ENCODE measurements around the gene IRAK3.

DNA sequence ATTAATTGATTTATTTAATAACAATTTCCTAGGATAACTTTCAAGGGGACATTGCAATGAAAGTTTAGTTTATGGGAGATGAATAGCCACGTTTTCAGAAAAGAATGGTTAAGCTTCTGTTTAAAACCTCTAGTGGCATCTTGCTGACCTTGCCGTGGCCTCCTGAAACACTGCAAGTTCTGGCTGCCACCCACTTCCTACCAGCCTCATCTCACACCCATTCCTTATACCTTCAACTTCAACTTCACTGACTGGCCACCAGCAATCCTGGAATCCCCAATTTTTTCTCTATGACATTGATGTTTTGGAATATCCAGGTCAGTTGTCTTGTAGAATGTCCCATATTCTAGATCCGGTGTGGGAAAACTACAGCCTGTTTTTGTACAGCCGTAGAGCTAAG, 108.1 kb downstream of the IRAK3 start:
- TF ChIP-seq EP300 (IDR thresholded peaks at IDR 0.05; ENCODE audit: borderline replicate concordance) (no peak), YY1 (IDR thresholded peaks at IDR 0.05; ENCODE audit: low read depth) (no peak), FOXM1 (IDR thresholded peaks at IDR 0.05; ENCODE audit: borderline replicate concordance, low read depth) (no peak), TCF12 (IDR thresholded peaks at IDR 0.05; ENCODE audit: low read depth) (no peak), CREB1 (IDR thresholded peaks at IDR 0.05; ENCODE audit: low read depth) (no peak), EGR1 (IDR thresholded peaks at IDR 0.05) (no peak), TEAD4 (IDR thresholded peaks at IDR 0.05) (no peak), ZBTB7A (IDR thresholded peaks at IDR 0.05; ENCODE audit: low read depth) (no peak), CEBPB (IDR thresholded peaks at IDR 0.05) (no peak), RAD21 (IDR thresholded peaks at IDR 0.05; ENCODE audit: low read depth) (no peak), TAF1 (IDR thresholded peaks at IDR 0.05; ENCODE audit: low read depth) (no peak)
- TF ChIP-seq, protein P1, sequence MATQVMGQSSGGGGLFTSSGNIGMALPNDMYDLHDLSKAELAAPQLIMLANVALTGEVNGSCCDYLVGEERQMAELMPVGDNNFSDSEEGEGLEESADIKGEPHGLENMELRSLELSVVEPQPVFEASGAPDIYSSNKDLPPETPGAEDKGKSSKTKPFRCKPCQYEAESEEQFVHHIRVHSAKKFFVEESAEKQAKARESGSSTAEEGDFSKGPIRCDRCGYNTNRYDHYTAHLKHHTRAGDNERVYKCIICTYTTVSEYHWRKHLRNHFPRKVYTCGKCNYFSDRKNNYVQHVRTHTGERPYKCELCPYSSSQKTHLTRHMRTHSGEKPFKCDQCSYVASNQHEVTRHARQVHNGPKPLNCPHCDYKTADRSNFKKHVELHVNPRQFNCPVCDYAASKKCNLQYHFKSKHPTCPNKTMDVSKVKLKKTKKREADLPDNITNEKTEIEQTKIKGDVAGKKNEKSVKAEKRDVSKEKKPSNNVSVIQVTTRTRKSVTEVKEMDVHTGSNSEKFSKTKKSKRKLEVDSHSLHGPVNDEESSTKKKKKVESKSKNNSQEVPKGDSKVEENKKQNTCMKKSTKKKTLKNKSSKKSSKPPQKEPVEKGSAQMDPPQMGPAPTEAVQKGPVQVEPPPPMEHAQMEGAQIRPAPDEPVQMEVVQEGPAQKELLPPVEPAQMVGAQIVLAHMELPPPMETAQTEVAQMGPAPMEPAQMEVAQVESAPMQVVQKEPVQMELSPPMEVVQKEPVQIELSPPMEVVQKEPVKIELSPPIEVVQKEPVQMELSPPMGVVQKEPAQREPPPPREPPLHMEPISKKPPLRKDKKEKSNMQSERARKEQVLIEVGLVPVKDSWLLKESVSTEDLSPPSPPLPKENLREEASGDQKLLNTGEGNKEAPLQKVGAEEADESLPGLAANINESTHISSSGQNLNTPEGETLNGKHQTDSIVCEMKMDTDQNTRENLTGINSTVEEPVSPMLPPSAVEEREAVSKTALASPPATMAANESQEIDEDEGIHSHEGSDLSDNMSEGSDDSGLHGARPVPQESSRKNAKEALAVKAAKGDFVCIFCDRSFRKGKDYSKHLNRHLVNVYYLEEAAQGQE (IDR thresholded peaks at IDR 0.05; ENCODE audit: low read depth), result no peak
- TF ChIP-seq, protein P2, sequence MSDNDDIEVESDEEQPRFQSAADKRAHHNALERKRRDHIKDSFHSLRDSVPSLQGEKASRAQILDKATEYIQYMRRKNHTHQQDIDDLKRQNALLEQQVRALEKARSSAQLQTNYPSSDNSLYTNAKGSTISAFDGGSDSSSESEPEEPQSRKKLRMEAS (IDR thresholded peaks at IDR 0.05), result no peak
- TF ChIP-seq, protein P3, sequence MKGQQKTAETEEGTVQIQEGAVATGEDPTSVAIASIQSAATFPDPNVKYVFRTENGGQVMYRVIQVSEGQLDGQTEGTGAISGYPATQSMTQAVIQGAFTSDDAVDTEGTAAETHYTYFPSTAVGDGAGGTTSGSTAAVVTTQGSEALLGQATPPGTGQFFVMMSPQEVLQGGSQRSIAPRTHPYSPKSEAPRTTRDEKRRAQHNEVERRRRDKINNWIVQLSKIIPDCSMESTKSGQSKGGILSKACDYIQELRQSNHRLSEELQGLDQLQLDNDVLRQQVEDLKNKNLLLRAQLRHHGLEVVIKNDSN (IDR thresholded peaks at IDR 0.05), result no peak
